Activated CD8-positive, alpha-beta memory T cell treated with anti-CD3 and anti-CD28 coated beads for 24 hours (primary cell): ENCODE results near the gene EPS8.

Source experiments
- DNase-seq: peaks from one replicate; pipeline ENCODE4 v3.0.0-alpha.2; 2020

EPS8 gene

GRCh38 chr12:15789220-15790171 lies at the start of gene EPS8:
Gene EPS8, minus strand, starts transcription at chr12:15789388. Its CDS starts 106,437 bp downstream, at chr12:15682951.
- peak; percentile 95 for DNase-seq

GRCh38 chr12:15837141-15837790 lies 48.1 kb upstream of the EPS8 start:
- no peak for DNase-seq

- no peak for DNase-seq
Measured at GRCh38 chr12:15834575-15834974, 45.4 kb upstream of the EPS8 start.

- no peak for DNase-seq
Measured at GRCh38 chr12:15831315-15831978, 42.3 kb upstream of the EPS8 start.

- DNase-seq = no peak
Measured at GRCh38 chr12:15830538-15830937, 41.4 kb upstream of the EPS8 start.

- DNase-seq = no peak
Measured at GRCh38 chr12:15829949-15830348, 40.8 kb upstream of the EPS8 start.

- DNase-seq = no peak
Measured at GRCh38 chr12:15829255-15829654, 40.1 kb upstream of the EPS8 start.

GRCh38 chr12:15827136-15827535 lies 37.9 kb upstream of the EPS8 start:
- no peak for DNase-seq

GRCh38 chr12:15824516-15824915 lies 35.3 kb upstream of the EPS8 start:
- DNase-seq = no peak

- no peak for DNase-seq
Measured at GRCh38 chr12:15823360-15824128, 34.4 kb upstream of the EPS8 start.

- no peak for DNase-seq
Measured at GRCh38 chr12:15819644-15820437, 30.7 kb upstream of the EPS8 start.

GRCh38 chr12:15818418-15818817 lies 29.2 kb upstream of the EPS8 start:
- no peak for DNase-seq

GRCh38 chr12:15815730-15816129 lies 26.5 kb upstream of the EPS8 start:
- no peak for DNase-seq

- DNase-seq = no peak
Measured at GRCh38 chr12:15811214-15812127, 22.3 kb upstream of the EPS8 start.

GRCh38 chr12:15808652-15809051 lies 19.5 kb upstream of the EPS8 start:
- no peak for DNase-seq

- no peak for DNase-seq
Measured at GRCh38 chr12:15808250-15808649, 19.1 kb upstream of the EPS8 start.

GRCh38 chr12:15806826-15807225 lies 17.6 kb upstream of the EPS8 start:
- DNase-seq = no peak

- DNase-seq = no peak
Measured at GRCh38 chr12:15801770-15802744, 12.9 kb upstream of the EPS8 start.

- DNase-seq = no peak
Measured at GRCh38 chr12:15800278-15800677, 11.1 kb upstream of the EPS8 start.

GRCh38 chr12:15797818-15798217 lies 8.6 kb upstream of the EPS8 start:
- DNase-seq = no peak
